ENCODE results near the gene PAM.

PAM gene

DNA sequence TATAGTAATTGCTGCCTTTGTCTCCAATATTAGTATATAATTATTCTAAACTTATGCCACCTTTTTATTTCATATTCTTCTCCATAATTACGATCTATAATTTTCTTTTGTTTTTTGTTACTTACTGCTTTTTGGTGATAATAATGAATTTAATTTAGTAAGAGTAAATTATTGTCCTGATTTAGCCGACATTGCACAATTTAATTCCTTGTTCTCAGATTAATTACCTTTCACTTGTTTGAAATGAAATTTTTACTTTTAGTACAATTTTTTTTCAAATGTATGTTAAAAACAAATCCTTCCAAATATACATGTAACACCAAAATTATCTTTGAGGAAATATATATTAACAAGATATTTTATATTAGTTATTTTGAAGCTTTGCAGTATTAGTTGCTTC is 201.5 kb downstream of the PAM start:
- TF ChIP-seq, protein P1, sequence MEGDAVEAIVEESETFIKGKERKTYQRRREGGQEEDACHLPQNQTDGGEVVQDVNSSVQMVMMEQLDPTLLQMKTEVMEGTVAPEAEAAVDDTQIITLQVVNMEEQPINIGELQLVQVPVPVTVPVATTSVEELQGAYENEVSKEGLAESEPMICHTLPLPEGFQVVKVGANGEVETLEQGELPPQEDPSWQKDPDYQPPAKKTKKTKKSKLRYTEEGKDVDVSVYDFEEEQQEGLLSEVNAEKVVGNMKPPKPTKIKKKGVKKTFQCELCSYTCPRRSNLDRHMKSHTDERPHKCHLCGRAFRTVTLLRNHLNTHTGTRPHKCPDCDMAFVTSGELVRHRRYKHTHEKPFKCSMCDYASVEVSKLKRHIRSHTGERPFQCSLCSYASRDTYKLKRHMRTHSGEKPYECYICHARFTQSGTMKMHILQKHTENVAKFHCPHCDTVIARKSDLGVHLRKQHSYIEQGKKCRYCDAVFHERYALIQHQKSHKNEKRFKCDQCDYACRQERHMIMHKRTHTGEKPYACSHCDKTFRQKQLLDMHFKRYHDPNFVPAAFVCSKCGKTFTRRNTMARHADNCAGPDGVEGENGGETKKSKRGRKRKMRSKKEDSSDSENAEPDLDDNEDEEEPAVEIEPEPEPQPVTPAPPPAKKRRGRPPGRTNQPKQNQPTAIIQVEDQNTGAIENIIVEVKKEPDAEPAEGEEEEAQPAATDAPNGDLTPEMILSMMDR (IDR thresholded peaks at IDR 0.05): no peak

DNA sequence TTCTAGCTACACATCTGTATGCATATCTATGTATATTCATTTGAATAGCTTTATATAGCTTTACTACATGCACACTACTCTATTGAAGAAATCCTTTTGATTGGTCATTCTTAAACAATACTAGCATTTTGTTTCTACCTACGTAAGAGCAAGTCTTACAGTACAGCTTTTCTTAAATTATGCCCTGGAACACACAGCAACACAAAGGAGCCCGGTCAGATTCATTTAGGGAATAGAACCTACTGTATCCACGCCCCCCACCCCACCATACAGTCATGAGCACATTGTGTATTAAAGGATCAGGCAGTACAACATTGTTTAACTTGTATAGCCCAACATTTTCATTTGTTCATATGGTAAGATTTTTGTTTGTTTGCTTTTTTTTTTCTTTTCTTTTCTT is 202.0 kb downstream of the PAM start:
- TF ChIP-seq, protein P1 (IDR thresholded peaks at IDR 0.05): no peak
- Histone ChIP-seq H3K27ac (no peak overlapping the region), H3K4me3 (no peak overlapping the region)
- no peak for DNase-seq (ENCODE audit: low spot score)

More for the DNA sequence above, 201.5 kb downstream of the PAM start:
- no peak for DNase-seq (ENCODE audit: low spot score)
- H3K4me3 ChIP-seq: no peak overlapping the region
- H3K27ac ChIP-seq: no peak overlapping the region

DNA sequence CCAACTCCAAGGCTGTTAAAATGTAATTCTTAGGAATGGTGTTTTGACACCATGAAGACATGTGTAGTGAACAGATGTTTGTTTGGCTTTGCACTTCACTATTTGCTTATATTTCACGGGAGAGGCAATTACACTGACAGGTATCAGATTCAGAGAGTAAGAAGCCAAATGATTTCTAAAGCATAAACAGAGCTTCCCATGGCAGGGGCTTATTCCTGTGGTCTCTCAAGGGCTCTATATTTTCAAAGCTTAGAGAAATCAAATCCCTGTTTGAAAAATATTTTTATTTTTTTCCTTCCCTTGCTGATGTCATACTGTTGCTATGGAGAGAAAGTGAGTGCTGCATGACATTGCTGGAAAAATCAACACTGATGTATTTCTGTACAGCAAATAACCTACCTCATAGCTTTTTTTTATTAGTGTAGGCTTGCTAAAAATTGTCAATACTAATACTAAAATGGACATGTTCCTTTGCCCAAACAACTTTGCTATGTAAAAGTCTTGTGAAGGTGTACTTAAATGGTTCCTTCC is 203.4 kb downstream of the PAM start:
- Histone ChIP-seq H3K4me3 (no peak overlapping the region), H3K27ac (peak overlapping the region; percentile 57 to 58)
- TF ChIP-seq, protein P1 (IDR thresholded peaks at IDR 0.05): no peak
- DNase-seq (ENCODE audit: low spot score): no peak

DNA sequence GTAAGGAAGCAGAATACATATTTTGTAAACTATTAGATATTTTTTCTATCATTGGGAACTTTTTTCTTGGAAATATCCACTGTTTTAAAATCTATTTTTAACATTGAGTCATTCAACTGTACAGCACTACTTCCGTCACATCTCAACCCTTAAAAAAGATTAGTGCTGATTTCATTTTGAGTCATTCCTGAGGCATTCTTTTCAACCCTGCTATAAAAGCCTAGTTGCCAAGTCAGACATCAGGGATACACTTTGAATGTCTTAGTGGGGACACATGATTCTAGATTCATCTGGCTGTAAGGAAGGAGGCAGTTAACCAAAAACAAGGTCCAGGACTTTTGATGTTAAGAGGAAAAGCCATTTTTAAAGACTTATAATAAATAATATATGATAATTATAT is 203.9 kb downstream of the PAM start:
- TF ChIP-seq, protein P1 (IDR thresholded peaks at IDR 0.05): no peak
- no peak overlapping the region for H3K4me3 ChIP-seq
- DNase-seq (ENCODE audit: low spot score): no peak
- H3K27ac ChIP-seq: peak overlapping the region; percentile 40 to 57

DNA sequence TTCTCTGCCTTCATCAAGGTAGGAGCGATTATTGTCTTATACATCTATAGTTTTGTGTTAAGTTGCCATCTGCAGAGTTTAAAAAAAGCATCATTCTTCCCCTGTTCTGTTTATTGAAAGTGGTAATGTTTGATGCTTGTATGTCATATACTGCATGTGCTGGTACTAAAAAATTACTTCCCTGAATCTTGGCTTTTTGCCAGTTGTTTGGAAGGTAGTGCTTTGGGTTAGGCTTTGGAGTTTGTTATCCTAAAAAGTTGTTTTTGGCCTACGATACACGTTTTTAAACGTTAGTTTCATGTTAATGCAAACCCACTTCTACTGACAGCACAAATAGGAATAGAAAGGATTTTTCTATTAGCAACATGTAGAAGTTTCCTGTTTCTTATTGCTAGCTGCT is 206.6 kb downstream of the PAM start:
- no peak for DNase-seq (ENCODE audit: low spot score)
- Histone ChIP-seq H3K4me3 (no peak overlapping the region), H3K27ac (no peak overlapping the region)
- TF ChIP-seq, protein P1 (IDR thresholded peaks at IDR 0.05): no peak

DNA sequence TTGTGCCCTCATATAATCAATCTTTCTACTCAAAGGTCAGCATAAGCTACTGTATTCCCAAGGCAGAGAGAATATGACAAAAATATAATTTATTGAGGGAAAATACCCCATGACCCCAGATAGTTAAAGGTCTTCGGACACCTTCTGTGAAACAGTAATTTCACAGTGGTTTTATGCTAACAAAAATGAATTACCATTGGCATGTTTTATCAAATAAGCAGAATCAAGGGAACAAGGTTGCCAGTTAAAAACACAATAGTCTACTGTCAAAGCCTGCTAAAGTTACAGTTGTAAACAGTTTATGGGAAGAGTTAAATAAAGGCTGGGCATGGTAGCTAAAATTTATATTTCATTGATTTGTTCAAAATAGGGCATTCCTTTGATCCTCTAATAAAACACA is 210.5 kb downstream of the PAM start:
- Histone ChIP-seq H3K27ac (no peak overlapping the region), H3K4me3 (no peak overlapping the region)
- TF ChIP-seq, protein P1 (IDR thresholded peaks at IDR 0.05): no peak
- no peak for DNase-seq (ENCODE audit: low spot score)

DNA sequence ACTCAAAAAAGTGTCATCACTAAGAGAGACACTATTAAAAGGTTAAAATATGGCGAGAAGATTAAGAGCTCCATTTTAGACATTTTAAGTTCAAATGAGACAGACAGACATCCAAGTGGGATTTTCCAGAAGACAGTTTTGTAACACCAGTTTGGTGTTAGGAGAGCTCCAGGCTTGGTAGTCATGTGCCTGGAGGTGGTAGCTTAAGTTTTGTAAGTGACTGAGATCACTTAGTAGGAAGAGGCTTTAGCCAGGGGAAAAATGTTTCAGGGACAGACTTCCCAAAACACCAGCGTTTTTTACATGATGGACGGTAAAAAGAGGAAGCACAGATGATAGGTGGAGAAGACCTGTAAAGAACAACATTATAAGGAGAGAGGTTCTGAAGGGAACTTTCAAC is 214.5 kb downstream of the PAM start:
- Histone ChIP-seq H3K4me3 (no peak overlapping the region), H3K27ac (no peak overlapping the region)
- TF ChIP-seq, protein P1 (IDR thresholded peaks at IDR 0.05): no peak
- DNase-seq (ENCODE audit: low spot score): no peak
